GM12878 (cell line): Measurements from ENCODE around the gene PTPRU.

Experiments used
- CTCF ChIP-seq, 3 experiments: IDR thresholded peaks in 2 of 3; conservative IDR thresholded peaks in 1 of 3; 2 replicates each; pipeline ENCODE4 v1.5.1; 2011; ENCODE audit warnings: low read depth in 3 of 3, low read length in 3 of 3, mild to moderate bottlenecking in 3 of 3, control low read depth in 2 of 3, moderate library complexity in 2 of 3, inconsistent platforms in 1 of 3, mixed read lengths in 1 of 3; ENCODE audit not compliant: control insufficient read depth in 2 of 3, insufficient read depth in 1 of 3; ENCODE audit errors: extremely low read depth in 1 of 3
- EP300 ChIP-seq, 2 experiments: fragments of 150-350 bp in 1 of 2; IDR thresholded peaks; 2 replicates each; pipeline ENCODE4 v1.6.1; 2011 to 2012; ENCODE audit warnings: low read depth in 2 of 2, low read length in 2 of 2, borderline replicate concordance in 1 of 2, improper control_type of control experiment in 1 of 2, inconsistent platforms in 1 of 2; ENCODE audit not compliant: control insufficient read depth in 1 of 2

DNA sequence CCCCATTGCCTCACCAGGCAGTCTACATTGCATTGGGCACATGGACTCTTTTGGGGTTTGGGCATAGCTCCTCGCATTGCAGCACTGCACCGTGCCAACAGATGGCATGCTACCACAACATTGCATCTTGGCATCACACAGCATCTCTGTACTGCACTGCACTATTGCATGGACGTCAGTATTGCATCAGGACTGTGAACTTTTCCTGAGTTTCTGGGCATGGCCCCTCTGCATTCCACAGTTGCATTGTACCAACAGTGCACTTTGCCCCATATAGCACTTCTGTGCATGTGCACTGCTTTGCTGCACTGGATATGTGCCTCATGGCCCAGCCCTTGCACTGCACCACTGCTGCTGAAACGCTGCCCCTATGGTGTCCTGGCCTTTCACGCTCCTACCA, 9.6 kb downstream of the PTPRU start:
- TF ChIP-seq EP300 (IDR thresholded peaks at IDR 0.05; ENCODE audit: borderline replicate concordance in 1 of 2, control insufficient read depth in 1 of 2, low read depth in 2 of 2, low read length in 2 of 2) (no peak), CTCF (IDR thresholded peaks at IDR 0.05 in 2 of 3, conservative IDR thresholded peaks at IDR 0.05 in 1 of 3; ENCODE audit: control insufficient read depth in 2 of 3, extremely low read depth in 1 of 3, insufficient read depth in 1 of 3, low read depth in 3 of 3, low read length in 3 of 3) (peak; percentile 31 to 48 (median 44); a peak in 3 of 6 replicates)
